ENCODE measurements around the gene TENT4A.

Gene TENT4A

GRCh38 chr5:6758236-6758635 lies 45.0 kb downstream of the TENT4A start:
- Histone ChIP-seq H2AFZ (ENCODE audit: insufficient read depth, low read length, poor library complexity) (no peak overlapping the region), H2BK120ac (ENCODE audit: insufficient read depth, low read length, poor library complexity) (no peak overlapping the region), H2BK5ac (ENCODE audit: low read depth, low read length, poor library complexity) (no peak overlapping the region), H3K4me2 (ENCODE audit: low read length) (no peak overlapping the region), H3K79me2 (ENCODE audit: control insufficient read depth, insufficient read depth, low read length, poor library complexity) (no peaks in the 10 kb centered on the region), H3K79me1 (ENCODE audit: low read length) (no peaks in the 10 kb centered on the region), H3K4me3 (ENCODE audit: low read depth, low read length) (no peak overlapping the region), H3K18ac (ENCODE audit: low read length) (no peak overlapping the region), H4K12ac (ENCODE audit: low read depth, low read length) (no peak overlapping the region), H3K9ac (ENCODE audit: low read length) (no peak overlapping the region), H3K36me3 (ENCODE audit: control insufficient read depth in 1 of 2, insufficient read depth in 2 of 2, low read length in 2 of 2) (peaks cover 31 to 43% of the 10 kb centered on the region in 2 experiments), H3K9me3 (ENCODE audit: insufficient read depth, low read depth, low read length) (peaks cover 3% of the 10 kb centered on the region), H3K27me3 (ENCODE audit: insufficient read depth, low read length) (no peaks in the 10 kb centered on the region), H3K27ac (ENCODE audit: low read depth, low read length) (no peak overlapping the region), H3K4ac (ENCODE audit: low read depth, low read length) (no peak overlapping the region), H3K4me1 (ENCODE audit: control insufficient read depth in 1 of 2, insufficient read depth in 2 of 2, low read length in 2 of 2) (peaks cover 14 to 25% of the 10 kb centered on the region in 2 experiments), H2BK12ac (ENCODE audit: low read length) (no peak overlapping the region), H3K23ac (ENCODE audit: low read length) (no peak overlapping the region), H4K8ac (ENCODE audit: low read depth, low read length) (no peak overlapping the region), H2AK5ac (ENCODE audit: low read length) (no peak overlapping the region), H3K14ac (ENCODE audit: low read length) (no peak overlapping the region), H4K91ac (ENCODE audit: low read depth, low read length) (no peak overlapping the region)
- WGBS (ENCODE audit: extremely low coverage, insufficient coverage, insufficient read length) = no CpG with 5 or more reads among the region's 6 CpGs
- DNase-seq = no peak

GRCh38 chr5:6758706-6759105 lies 45.5 kb downstream of the TENT4A start:
- no peak overlapping the region for H4K12ac ChIP-seq (ENCODE audit: low read depth, low read length)
- no peaks in the 10 kb centered on the region for H3K79me1 ChIP-seq (ENCODE audit: low read length)
- peaks cover 3% of the 10 kb centered on the region for H3K9me3 ChIP-seq (ENCODE audit: insufficient read depth, low read depth, low read length)
- peaks cover 27 to 38% of the 10 kb centered on the region in 2 experiments for H3K36me3 ChIP-seq (ENCODE audit: control insufficient read depth in 1 of 2, insufficient read depth in 2 of 2, low read length in 2 of 2)
- WGBS (ENCODE audit: extremely low coverage, insufficient coverage, insufficient read length) = no CpG with 5 or more reads among the region's 20 CpGs
- no peak overlapping the region for H3K9ac ChIP-seq (ENCODE audit: low read length)
- no peaks in the 10 kb centered on the region for H3K27me3 ChIP-seq (ENCODE audit: insufficient read depth, low read length)
- no peak overlapping the region for H3K4ac ChIP-seq (ENCODE audit: low read depth, low read length)
- H2BK5ac ChIP-seq (ENCODE audit: low read depth, low read length, poor library complexity) = no peak overlapping the region
- no peak overlapping the region for H3K18ac ChIP-seq (ENCODE audit: low read length)
- H3K23ac ChIP-seq (ENCODE audit: low read length) = no peak overlapping the region
- H3K4me1 ChIP-seq (ENCODE audit: control insufficient read depth in 1 of 2, insufficient read depth in 2 of 2, low read length in 2 of 2) = peaks cover 14 to 25% of the 10 kb centered on the region in 2 experiments
- H3K27ac ChIP-seq (ENCODE audit: low read depth, low read length) = no peak overlapping the region
- H2AK5ac ChIP-seq (ENCODE audit: low read length) = no peak overlapping the region
- no peak overlapping the region for H3K14ac ChIP-seq (ENCODE audit: low read length)
- H4K91ac ChIP-seq (ENCODE audit: low read depth, low read length) = no peak overlapping the region
- no peak overlapping the region for H3K4me2 ChIP-seq (ENCODE audit: low read length)
- no peak overlapping the region for H4K8ac ChIP-seq (ENCODE audit: low read depth, low read length)
- no peak for DNase-seq
- no peaks in the 10 kb centered on the region for H3K79me2 ChIP-seq (ENCODE audit: control insufficient read depth, insufficient read depth, low read length, poor library complexity)
- no peak overlapping the region for H2BK12ac ChIP-seq (ENCODE audit: low read length)
- no peak overlapping the region for H2BK120ac ChIP-seq (ENCODE audit: insufficient read depth, low read length, poor library complexity)
- H3K4me3 ChIP-seq (ENCODE audit: low read depth, low read length) = no peak overlapping the region
- no peak overlapping the region for H2AFZ ChIP-seq (ENCODE audit: insufficient read depth, low read length, poor library complexity)

DNA sequence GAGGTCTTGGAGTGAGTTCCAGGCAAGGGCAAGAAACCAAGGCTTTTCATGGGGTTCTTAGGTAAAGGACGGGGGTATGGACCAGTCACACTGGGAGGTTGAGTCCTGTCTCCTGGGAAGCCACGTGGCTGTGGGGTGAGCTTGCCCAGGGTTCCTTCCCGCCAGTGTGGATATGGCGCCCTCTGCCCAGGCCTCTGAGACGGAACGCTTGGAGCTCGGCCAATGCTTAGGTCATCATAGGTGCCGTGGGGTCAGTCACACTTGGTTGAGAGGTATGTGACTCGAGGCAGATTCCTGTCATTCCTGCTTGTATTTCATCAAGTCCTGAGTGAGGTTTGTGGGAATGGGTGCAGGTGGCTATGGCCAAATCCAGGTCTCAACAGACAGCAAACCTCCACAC lies 46.2 kb downstream of the TENT4A start:
- peaks cover 14 to 25% of the 10 kb centered on the region in 2 experiments for H3K4me1 ChIP-seq (ENCODE audit: control insufficient read depth in 1 of 2, insufficient read depth in 2 of 2, low read length in 2 of 2)
- H2AK5ac ChIP-seq (ENCODE audit: low read length) = no peak overlapping the region
- no peak overlapping the region for H4K12ac ChIP-seq (ENCODE audit: low read depth, low read length)
- H3K14ac ChIP-seq (ENCODE audit: low read length) = no peak overlapping the region
- no peaks in the 10 kb centered on the region for H3K27me3 ChIP-seq (ENCODE audit: insufficient read depth, low read length)
- peak; percentile 95 to 97 for DNase-seq
- no peak overlapping the region for H2BK120ac ChIP-seq (ENCODE audit: insufficient read depth, low read length, poor library complexity)
- no peak overlapping the region for H4K8ac ChIP-seq (ENCODE audit: low read depth, low read length)
- H2BK12ac ChIP-seq (ENCODE audit: low read length) = no peak overlapping the region
- no peaks in the 10 kb centered on the region for H3K79me1 ChIP-seq (ENCODE audit: low read length)
- WGBS (ENCODE audit: extremely low coverage, insufficient coverage, insufficient read length) = no CpG with 5 or more reads among the region's 9 CpGs
- H3K4ac ChIP-seq (ENCODE audit: low read depth, low read length) = no peak overlapping the region
- H3K4me3 ChIP-seq (ENCODE audit: low read depth, low read length) = no peak overlapping the region
- H3K4me2 ChIP-seq (ENCODE audit: low read length) = no peak overlapping the region
- H3K9ac ChIP-seq (ENCODE audit: low read length) = no peak overlapping the region
- H3K36me3 ChIP-seq (ENCODE audit: control insufficient read depth in 1 of 2, insufficient read depth in 2 of 2, low read length in 2 of 2) = peaks cover 22 to 33% of the 10 kb centered on the region in 2 experiments
- H3K9me3 ChIP-seq (ENCODE audit: insufficient read depth, low read depth, low read length) = peaks cover 1% of the 10 kb centered on the region
- H2BK5ac ChIP-seq (ENCODE audit: low read depth, low read length, poor library complexity) = no peak overlapping the region
- no peak overlapping the region for H3K23ac ChIP-seq (ENCODE audit: low read length)
- no peak overlapping the region for H2AFZ ChIP-seq (ENCODE audit: insufficient read depth, low read length, poor library complexity)
- H3K18ac ChIP-seq (ENCODE audit: low read length) = no peak overlapping the region
- H3K79me2 ChIP-seq (ENCODE audit: control insufficient read depth, insufficient read depth, low read length, poor library complexity) = no peaks in the 10 kb centered on the region
- H4K91ac ChIP-seq (ENCODE audit: low read depth, low read length) = no peak overlapping the region
- no peak overlapping the region for H3K27ac ChIP-seq (ENCODE audit: low read depth, low read length)

DNA sequence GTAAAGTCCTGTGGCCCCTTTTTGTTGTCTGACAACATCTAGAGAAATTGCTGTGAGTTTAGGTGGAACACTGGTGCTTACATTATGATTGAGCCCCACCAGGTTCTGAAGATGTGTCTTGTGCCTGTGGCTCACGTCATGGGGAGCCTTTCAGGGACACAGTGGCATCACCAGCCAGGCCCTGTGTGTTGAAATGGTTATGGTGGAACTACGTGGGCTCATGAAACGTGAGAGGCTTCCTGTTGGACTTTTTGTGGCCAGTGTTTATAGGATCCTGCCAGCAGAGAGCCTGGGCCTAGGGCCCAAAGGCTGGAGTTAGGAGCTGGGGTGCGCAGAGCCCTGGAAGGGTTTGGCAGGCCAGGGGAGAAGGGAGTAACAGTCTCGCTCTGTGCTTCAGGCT lies 46.8 kb downstream of the TENT4A start:
- H3K18ac ChIP-seq (ENCODE audit: low read length) = no peak overlapping the region
- no peak overlapping the region for H3K4me2 ChIP-seq (ENCODE audit: low read length)
- no peak overlapping the region for H2AFZ ChIP-seq (ENCODE audit: insufficient read depth, low read length, poor library complexity)
- peaks cover 14 to 25% of the 10 kb centered on the region in 2 experiments for H3K4me1 ChIP-seq (ENCODE audit: control insufficient read depth in 1 of 2, insufficient read depth in 2 of 2, low read length in 2 of 2)
- no peaks in the 10 kb centered on the region for H3K79me2 ChIP-seq (ENCODE audit: control insufficient read depth, insufficient read depth, low read length, poor library complexity)
- no peak overlapping the region for H3K27ac ChIP-seq (ENCODE audit: low read depth, low read length)
- H3K9me3 ChIP-seq (ENCODE audit: insufficient read depth, low read depth, low read length) = peaks cover 1% of the 10 kb centered on the region
- H2BK120ac ChIP-seq (ENCODE audit: insufficient read depth, low read length, poor library complexity) = no peak overlapping the region
- H3K27me3 ChIP-seq (ENCODE audit: insufficient read depth, low read length) = no peaks in the 10 kb centered on the region
- DNase-seq = no peak
- H3K23ac ChIP-seq (ENCODE audit: low read length) = no peak overlapping the region
- no peak overlapping the region for H3K4ac ChIP-seq (ENCODE audit: low read depth, low read length)
- no peak overlapping the region for H2BK12ac ChIP-seq (ENCODE audit: low read length)
- no peak overlapping the region for H3K14ac ChIP-seq (ENCODE audit: low read length)
- no CpG with 5 or more reads among the region's 5 CpGs for WGBS (ENCODE audit: extremely low coverage, insufficient coverage, insufficient read length)
- no peaks in the 10 kb centered on the region for H3K79me1 ChIP-seq (ENCODE audit: low read length)
- H4K8ac ChIP-seq (ENCODE audit: low read depth, low read length) = no peak overlapping the region
- H2AK5ac ChIP-seq (ENCODE audit: low read length) = no peak overlapping the region
- no peak overlapping the region for H4K12ac ChIP-seq (ENCODE audit: low read depth, low read length)
- no peak overlapping the region for H3K4me3 ChIP-seq (ENCODE audit: low read depth, low read length)
- H2BK5ac ChIP-seq (ENCODE audit: low read depth, low read length, poor library complexity) = no peak overlapping the region
- peaks cover 16 to 27% of the 10 kb centered on the region in 2 experiments for H3K36me3 ChIP-seq (ENCODE audit: control insufficient read depth in 1 of 2, insufficient read depth in 2 of 2, low read length in 2 of 2)
- H4K91ac ChIP-seq (ENCODE audit: low read depth, low read length) = no peak overlapping the region
- no peak overlapping the region for H3K9ac ChIP-seq (ENCODE audit: low read length)
